Activated naive CD8-positive, alpha-beta T cell treated with anti-CD3 and anti-CD28 coated beads, Interleukin-2, amount 10 ng/mL, durations not matched to agents 7 days and 5 days (primary cell): ENCODE data around the gene YTHDF2. TPM values are rescaled to one million over a fixed set of nuclear protein-coding genes. Genes with fewer than 3 reads are reported as not detected.
"Not testable (repeated sequence)": the region's sequence is repeated elsewhere in the genome, so short reads cannot be mapped to it uniquely, and the experiment has no call there.

Experiments
- ATAC-seq: fragments of 150-1000 bp; cut with Tn5 transposase; one replicate; pipeline ENCODE4 v1.10.0; 2021; ENCODE audit warnings: low read depth, moderate library complexity
- POLR2A ChIA-PET: fragments of 350-600 bp; sonication (Branson Sonifier 250); formaldehyde crosslinking; loops from one replicate; lab custom pipeline; 2021; ENCODE audit warnings: antibody characterized with exemption; lab: Charles Lee
- DNase-seq: peaks from one replicate; pipeline ENCODE4 v3.0.0; 2021
- H3K27ac Mint-ChIP-seq: one replicate; pipeline ENCODE4 v1.8.0; 2022; ENCODE audit warnings: mild to moderate bottlenecking, mixed read lengths
- H3K27me3 Mint-ChIP-seq: one replicate; pipeline ENCODE4 v1.8.0; 2022; ENCODE audit warnings: mild to moderate bottlenecking, moderate library complexity, mixed read lengths
- H3K36me3 Mint-ChIP-seq: one replicate; pipeline ENCODE4 v1.8.0; 2021; ENCODE audit warnings: mild to moderate bottlenecking, mixed read lengths
- H3K4me1 Mint-ChIP-seq: one replicate; pipeline ENCODE4 v1.8.0; 2021; ENCODE audit warnings: mixed read lengths
- H3K4me3 Mint-ChIP-seq: one replicate; pipeline ENCODE4 v1.8.0; 2022; ENCODE audit warnings: mild to moderate bottlenecking, moderate library complexity, mixed read lengths
- H3K9me3 Mint-ChIP-seq: one replicate; pipeline ENCODE4 v1.8.0; 2021; ENCODE audit warnings: mixed read lengths
- total RNA-seq, 2 experiments: library from RNA; stranded (reverse); gene quantifications; one replicate each; pipeline ENCODE4 v1.2.3, GENCODE V29; 2021

The YTHDF2 gene
- 10 to 100 TPM; 62.5 to 70.2 TPM for total RNA-seq

GRCh38 chr1:28736450-28737306 is at the start of gene YTHDF2:
Gene YTHDF2 (plus strand): TSS chr1:28736940. CDS start chr1:28737121, 181 bp downstream.
- H3K9me3 Mint-ChIP-seq, result no peaks in the 10 kb centered on the region
- H3K4me1 Mint-ChIP-seq, result peaks cover 22% of the 10 kb centered on the region
- no peaks in the 10 kb centered on the region for H3K27me3 Mint-ChIP-seq
- peak within 1 kb of the TSS; percentile 94 for H3K27ac Mint-ChIP-seq
- DNase-seq (peak; percentile 98), ATAC-seq (peak; percentile 98)
- POLR2A ChIA-PET, result interaction anchor here (0.5 to 3.4 kb wide), 35 partner anchors 9 to 815 kb away, joined by 3 to 76 read pairs (median 5); partner anchors contain the start of genes EPB41, GMEB1, RCC1 and RNU11
- H3K4me3 Mint-ChIP-seq, result peak within 1 kb of the TSS; percentile 96
- peaks cover 22% of the 10 kb centered on the region for H3K36me3 Mint-ChIP-seq

GRCh38 chr1:28691627-28692026 is 45.1 kb upstream of the YTHDF2 start:
- DNase-seq, H3K4me3 Mint-ChIP-seq, ATAC-seq, H3K27ac Mint-ChIP-seq, H3K27me3 Mint-ChIP-seq, H3K4me1 Mint-ChIP-seq, H3K9me3 Mint-ChIP-seq, POLR2A ChIA-PET: not testable (repeated sequence)
- peaks cover 31% of the 10 kb centered on the region for H3K36me3 Mint-ChIP-seq

GRCh38 chr1:28703629-28704028 is 33.1 kb upstream of the YTHDF2 start:
- Mint-ChIP-seq H3K4me1 (peaks cover 5% of the 10 kb centered on the region), H3K27ac (no peak overlapping the region), H3K9me3 (no peaks in the 10 kb centered on the region), H3K4me3 (no peak overlapping the region), H3K27me3 (no peaks in the 10 kb centered on the region), H3K36me3 (peaks cover 22% of the 10 kb centered on the region)
- no peak for ATAC-seq
- POLR2A ChIA-PET, result no interaction called here
- DNase-seq, result no peak

DNA sequence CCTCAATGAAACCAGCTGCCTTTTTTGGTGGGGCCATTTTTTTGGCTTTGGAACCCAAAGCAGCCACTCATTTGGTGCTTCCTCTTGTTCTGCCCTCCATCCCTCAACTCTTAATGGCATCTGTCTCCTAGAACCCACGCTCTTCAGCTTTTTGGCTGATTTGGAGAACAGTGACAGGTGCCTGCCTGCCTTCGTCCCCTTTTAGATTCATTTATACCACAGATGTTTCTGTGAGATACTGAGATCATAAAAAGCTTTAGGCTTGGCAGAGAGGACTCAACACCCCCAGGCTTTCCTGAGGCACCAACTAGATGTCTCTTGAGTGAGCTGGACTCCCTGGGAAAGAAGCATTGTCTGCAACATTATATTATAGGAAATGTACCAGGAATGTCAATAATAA is 20.4 kb upstream of the YTHDF2 start:
- ATAC-seq (no peak), DNase-seq (no peak)
- Mint-ChIP-seq H3K9me3 (no peaks in the 10 kb centered on the region), H3K36me3 (peaks cover 24% of the 10 kb centered on the region), H3K27ac (no peak overlapping the region), H3K4me1 (peaks cover 2% of the 10 kb centered on the region), H3K4me3 (no peak overlapping the region), H3K27me3 (no peaks in the 10 kb centered on the region)
- POLR2A ChIA-PET, result no interaction called here

DNA sequence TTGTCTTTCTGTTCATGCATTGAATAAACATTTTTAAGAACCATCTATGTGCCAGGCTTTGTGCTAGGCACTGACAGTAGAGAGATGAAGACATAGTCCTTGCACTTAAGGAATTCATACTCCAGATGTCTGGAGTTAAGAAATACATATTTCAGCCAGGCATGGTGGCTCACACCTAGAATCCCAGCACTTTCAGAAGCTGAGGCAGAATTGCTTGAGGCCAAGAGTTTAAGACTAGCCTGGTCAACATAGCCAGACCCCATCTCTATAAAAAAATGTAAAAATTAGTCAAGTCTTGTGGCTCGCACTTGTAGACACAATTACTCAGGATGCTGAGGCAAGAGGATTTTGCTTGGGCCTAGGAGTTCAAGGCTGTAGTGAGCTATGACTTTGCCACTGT is 18.6 kb upstream of the YTHDF2 start:
- peaks cover 19% of the 10 kb centered on the region for H3K36me3 Mint-ChIP-seq
- H3K4me1 Mint-ChIP-seq, result peaks cover 2% of the 10 kb centered on the region
- ATAC-seq, result no peak
- no peak for DNase-seq
- no peaks in the 10 kb centered on the region for H3K27me3 Mint-ChIP-seq
- H3K9me3 Mint-ChIP-seq, result no peaks in the 10 kb centered on the region
- H3K4me3 Mint-ChIP-seq, result no peak overlapping the region
- POLR2A ChIA-PET, result interaction anchor here (0.9 kb wide), 1 partner anchor 49 kb away, joined by 3 read pairs; no protein-coding TSS in a partner anchor
- H3K27ac Mint-ChIP-seq, result no peak overlapping the region

GRCh38 chr1:28718586-28719331 is 18.0 kb upstream of the YTHDF2 start:
- H3K36me3 Mint-ChIP-seq, result peaks cover 14% of the 10 kb centered on the region

DNA sequence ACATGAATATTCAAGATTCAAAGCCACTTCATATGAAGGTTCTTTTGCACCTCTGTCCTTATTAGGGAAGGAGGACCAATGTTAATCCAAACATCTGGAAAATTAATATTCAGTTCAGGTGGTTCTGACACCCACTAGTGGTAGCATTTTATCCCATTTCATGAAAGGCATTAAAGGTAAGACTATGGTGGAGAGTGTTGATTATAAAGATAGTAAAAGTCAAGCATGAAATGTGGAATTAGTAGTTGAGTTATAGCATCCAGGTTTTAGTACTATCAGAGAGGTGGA is 17.5 kb upstream of the YTHDF2 start:
- POLR2A ChIA-PET, result interaction anchor here (1.2 kb wide), 1 partner anchor 17 kb away, joined by 6 read pairs; the partner anchor contains the start of gene YTHDF2
- Mint-ChIP-seq H3K9me3 (no peaks in the 10 kb centered on the region), H3K27me3 (no peaks in the 10 kb centered on the region), H3K36me3 (peaks cover 10% of the 10 kb centered on the region), H3K27ac (no peak overlapping the region), H3K4me1 (peaks cover 2% of the 10 kb centered on the region), H3K4me3 (no peak overlapping the region)
- ATAC-seq (no peak), DNase-seq (no peak)

More at GRCh38 chr1:28718586-28719331, 18.0 kb upstream of the YTHDF2 start:
- POLR2A ChIA-PET, result interaction anchor here (0.9 to 1.2 kb wide), 2 partner anchors 18 to 49 kb away, joined by 3 to 6 read pairs; partner anchors contain the start of gene YTHDF2
- no peak overlapping the region for H3K27ac Mint-ChIP-seq
- H3K9me3 Mint-ChIP-seq, result no peaks in the 10 kb centered on the region
- DNase-seq, result no peak
- ATAC-seq, result no peak
- H3K4me3 Mint-ChIP-seq, result no peak overlapping the region
- no peaks in the 10 kb centered on the region for H3K27me3 Mint-ChIP-seq
- H3K4me1 Mint-ChIP-seq, result peaks cover 2% of the 10 kb centered on the region

DNA sequence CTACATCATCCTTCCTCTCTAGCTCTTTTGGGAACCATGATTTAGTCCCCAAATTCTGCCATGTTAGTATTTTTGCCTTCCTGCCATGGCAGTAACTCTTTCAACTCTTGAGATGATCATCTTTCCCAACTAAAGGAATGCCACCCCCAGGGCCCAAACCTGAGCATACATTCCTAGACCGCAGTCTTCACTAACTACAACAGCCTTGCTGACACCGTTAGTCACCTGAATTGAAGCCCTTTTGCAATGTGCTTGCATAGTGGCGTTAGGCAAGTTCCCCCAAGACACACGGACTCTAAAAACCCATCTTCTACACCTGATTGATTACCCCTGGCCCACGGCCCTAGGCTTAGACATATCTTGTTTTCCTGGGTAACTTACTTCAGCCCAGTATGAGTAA is 16.4 kb upstream of the YTHDF2 start:
- Mint-ChIP-seq H3K4me3 (no peak overlapping the region), H3K4me1 (peaks cover 2% of the 10 kb centered on the region), H3K27me3 (peaks cover 2% of the 10 kb centered on the region), H3K36me3 (peaks cover 6% of the 10 kb centered on the region), H3K27ac (no peak overlapping the region), H3K9me3 (no peaks in the 10 kb centered on the region)
- no peak for DNase-seq
- ATAC-seq, result no peak
- POLR2A ChIA-PET, result interaction anchor here (1.2 kb wide), 1 partner anchor 16 kb away, joined by 7 read pairs; the partner anchor contains the start of gene YTHDF2

GRCh38 chr1:28721927-28722326 is 14.8 kb upstream of the YTHDF2 start:
- DNase-seq, H3K27me3 Mint-ChIP-seq, H3K9me3 Mint-ChIP-seq, H3K27ac Mint-ChIP-seq, H3K4me3 Mint-ChIP-seq, H3K36me3 Mint-ChIP-seq, H3K4me1 Mint-ChIP-seq, POLR2A ChIA-PET, ATAC-seq: not testable (repeated sequence)

- DNase-seq, H3K4me1 Mint-ChIP-seq, H3K36me3 Mint-ChIP-seq, ATAC-seq, H3K4me3 Mint-ChIP-seq, H3K9me3 Mint-ChIP-seq, H3K27ac Mint-ChIP-seq, H3K27me3 Mint-ChIP-seq: not testable (repeated sequence)
- POLR2A ChIA-PET, result interaction anchor here (0.7 kb wide), 1 partner anchor 304 kb away, joined by 5 read pairs; no protein-coding TSS in a partner anchor
These were observed 11.4 kb upstream of the YTHDF2 start for GRCh38 chr1:28725365-28725764.

- DNase-seq (no peak), ATAC-seq (no peak)
- peak overlapping the region; percentile 94 for H3K27ac Mint-ChIP-seq
- H3K4me3 Mint-ChIP-seq, result peak overlapping the region; percentile 96
- H3K9me3 Mint-ChIP-seq, result no peaks in the 10 kb centered on the region
- H3K4me1 Mint-ChIP-seq, result peaks cover 22% of the 10 kb centered on the region
- POLR2A ChIA-PET, result interaction anchor here (0.7 to 3.4 kb wide), 31 partner anchors 8 to 769 kb away, joined by 3 to 76 read pairs (median 5); partner anchors contain the start of genes EPB41, GMEB1, RCC1 and RNU11
- H3K36me3 Mint-ChIP-seq, result peaks cover 22% of the 10 kb centered on the region
- H3K27me3 Mint-ChIP-seq, result no peaks in the 10 kb centered on the region
These were observed 735 bp upstream of the YTHDF2 start for GRCh38 chr1:28735961-28736449.

GRCh38 chr1:28737307-28738132 is 780 bp downstream of the YTHDF2 start:
- Mint-ChIP-seq H3K9me3 (no peaks in the 10 kb centered on the region), H3K27ac (peak overlapping the region; percentile 94), H3K4me1 (peaks cover 26% of the 10 kb centered on the region), H3K27me3 (no peaks in the 10 kb centered on the region), H3K36me3 (peaks cover 27% of the 10 kb centered on the region), H3K4me3 (peak overlapping the region; percentile 96)
- ATAC-seq (no peak), DNase-seq (peak; percentile 58)
- POLR2A ChIA-PET, result interaction anchor here (0.5 to 3.4 kb wide), 27 partner anchors 8 to 816 kb away, joined by 3 to 76 read pairs (median 5); partner anchors contain the start of genes GMEB1, RCC1, RNU11 and SRSF4
